HPDE6-E6E7 (cell line): ENCODE measurements around the gene MYO6.

Source experiments
- DNase-seq: peaks from one replicate; pipeline ENCODE4 v3.0.0; 2011; ENCODE audit warnings: missing footprints; ENCODE audit errors: extremely low spot score

Gene MYO6

GRCh38 chr6:75947935-75948334, 198.9 kb downstream of the MYO6 start:
- no peak for DNase-seq

GRCh38 chr6:75952128-75952527, 203.1 kb downstream of the MYO6 start:
- DNase-seq = no peak

- DNase-seq = no peak
Observed at GRCh38 chr6:75963569-75963968, 214.5 kb downstream of the MYO6 start.

GRCh38 chr6:75968143-75968542, 219.1 kb downstream of the MYO6 start:
- DNase-seq = no peak
